ENCODE measurements around the gene RHOBTB3. TPM values are rescaled to one million over a fixed set of nuclear protein-coding genes. Genes with fewer than 3 reads are reported as not detected.

Gene RHOBTB3
- total RNA-seq, 1 experiment from 2014 or later: 84.3 TPM

DNA sequence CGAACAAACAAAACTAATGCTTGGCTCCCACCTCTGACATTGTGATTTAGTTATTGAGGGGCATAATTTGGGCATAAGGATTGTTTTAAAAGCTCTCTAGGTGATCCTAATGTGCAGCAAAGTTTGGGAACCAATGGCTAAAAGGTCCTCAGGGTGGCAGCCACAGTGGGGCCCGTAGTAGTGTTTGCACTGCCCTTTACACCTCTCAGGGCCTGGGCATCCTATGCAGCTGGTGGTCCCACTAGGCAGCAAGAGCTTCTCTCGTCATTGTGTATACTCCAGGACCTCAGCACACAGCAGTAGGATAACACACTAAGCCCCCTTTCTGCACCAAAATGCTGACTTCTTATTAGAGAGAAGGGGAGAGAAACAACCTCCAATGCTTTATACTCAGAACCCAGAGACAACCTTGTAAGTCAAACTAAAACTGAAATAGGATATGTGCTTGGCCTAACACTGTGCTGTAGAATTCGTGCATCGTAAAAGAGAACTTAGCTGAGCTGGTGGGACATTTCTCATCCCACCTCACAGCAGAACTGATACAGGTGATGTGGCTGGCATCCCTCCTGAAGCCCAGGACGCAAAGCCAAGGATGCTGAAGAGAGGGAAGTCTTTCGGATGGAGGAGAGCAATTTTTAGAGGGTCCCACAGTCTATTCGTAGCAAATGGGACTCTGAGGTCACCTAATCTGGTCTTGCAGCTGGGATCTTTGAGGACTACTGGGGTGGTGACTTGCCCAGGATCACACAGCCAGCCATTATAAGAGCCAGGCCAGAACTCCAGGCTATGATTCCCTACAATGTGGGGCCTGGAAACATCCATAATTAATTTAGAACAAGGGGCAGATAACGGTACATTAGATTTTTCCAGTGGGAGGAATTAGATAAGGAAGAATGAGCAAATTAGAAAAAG lies 90.2 kb downstream of the RHOBTB3 start:
- Histone ChIP-seq H3K4me3 (replicated peaks in 1 of 2; ENCODE audit: low read depth in 1 of 2, low read length in 2 of 2) (peak overlapping the region; percentile 69 to 75), H3K36me3 (ENCODE audit: control insufficient read depth in 1 of 2, insufficient read depth in 2 of 2, low read length in 2 of 2) (no peaks in the 10 kb centered on the region; a peak in 2 of 4 replicates), H4K20me1 (ENCODE audit: insufficient read depth) (no peaks in the 10 kb centered on the region), H3K9me2 (ENCODE audit: insufficient read depth) (no peaks in the 10 kb centered on the region), H2AFZ (ENCODE audit: low read depth, low read length, poor library complexity, severe bottlenecking) (no peak overlapping the region), H3K27me3 (ENCODE audit: insufficient read depth, low read length) (no peaks in the 10 kb centered on the region), H3K27ac (ENCODE audit: low read depth, low read length) (no peak overlapping the region), H3K9me3 (ENCODE audit: control insufficient read depth in 1 of 2, insufficient read depth in 1 of 2, low read depth in 1 of 2, low read length in 2 of 2) (no peaks in the 10 kb centered on the region), H3K4me2 (ENCODE audit: low read length) (peak overlapping the region; percentile 89), H3K79me2 (ENCODE audit: insufficient read depth, low read length) (no peaks in the 10 kb centered on the region), H3K9ac (ENCODE audit: low read length) (peak overlapping the region; percentile 49), H3K4me1 (ENCODE audit: control insufficient read depth in 1 of 2, insufficient read depth in 2 of 2, low read length in 2 of 2) (peaks cover 25 to 33% of the 10 kb centered on the region in 2 experiments)
- ChIA-PET POLR2A (interaction anchor here (1.3 to 1.7 kb wide), 2 partner anchors 28 to 40 kb away, joined by 3 to 7 read pairs; no protein-coding TSS in a partner anchor), RAD21 (ENCODE audit: low non-redundant PET in 1 of 2, low total read pairs in 2 of 2, uncharacterized antibody in 2 of 2, unreplicated experiment in 2 of 2) (no interaction called here), CTCF (interaction anchor here (1.8 kb wide), 1 partner anchor 40 kb away, joined by 13 read pairs; no protein-coding TSS in a partner anchor)
- TSS peak; percentile 64 for BruUV-seq (replicated peaks)
- TF ChIP-seq SIN3A (IDR thresholded peaks at IDR 0.05; ENCODE audit: low read depth) (no peak), EZH2phosphoT487 (IDR thresholded peaks at IDR 0.05; ENCODE audit: borderline replicate concordance) (no peak), SRF (IDR thresholded peaks at IDR 0.05; ENCODE audit: low read depth) (no peak)
- TF ChIP-seq, protein P1, sequence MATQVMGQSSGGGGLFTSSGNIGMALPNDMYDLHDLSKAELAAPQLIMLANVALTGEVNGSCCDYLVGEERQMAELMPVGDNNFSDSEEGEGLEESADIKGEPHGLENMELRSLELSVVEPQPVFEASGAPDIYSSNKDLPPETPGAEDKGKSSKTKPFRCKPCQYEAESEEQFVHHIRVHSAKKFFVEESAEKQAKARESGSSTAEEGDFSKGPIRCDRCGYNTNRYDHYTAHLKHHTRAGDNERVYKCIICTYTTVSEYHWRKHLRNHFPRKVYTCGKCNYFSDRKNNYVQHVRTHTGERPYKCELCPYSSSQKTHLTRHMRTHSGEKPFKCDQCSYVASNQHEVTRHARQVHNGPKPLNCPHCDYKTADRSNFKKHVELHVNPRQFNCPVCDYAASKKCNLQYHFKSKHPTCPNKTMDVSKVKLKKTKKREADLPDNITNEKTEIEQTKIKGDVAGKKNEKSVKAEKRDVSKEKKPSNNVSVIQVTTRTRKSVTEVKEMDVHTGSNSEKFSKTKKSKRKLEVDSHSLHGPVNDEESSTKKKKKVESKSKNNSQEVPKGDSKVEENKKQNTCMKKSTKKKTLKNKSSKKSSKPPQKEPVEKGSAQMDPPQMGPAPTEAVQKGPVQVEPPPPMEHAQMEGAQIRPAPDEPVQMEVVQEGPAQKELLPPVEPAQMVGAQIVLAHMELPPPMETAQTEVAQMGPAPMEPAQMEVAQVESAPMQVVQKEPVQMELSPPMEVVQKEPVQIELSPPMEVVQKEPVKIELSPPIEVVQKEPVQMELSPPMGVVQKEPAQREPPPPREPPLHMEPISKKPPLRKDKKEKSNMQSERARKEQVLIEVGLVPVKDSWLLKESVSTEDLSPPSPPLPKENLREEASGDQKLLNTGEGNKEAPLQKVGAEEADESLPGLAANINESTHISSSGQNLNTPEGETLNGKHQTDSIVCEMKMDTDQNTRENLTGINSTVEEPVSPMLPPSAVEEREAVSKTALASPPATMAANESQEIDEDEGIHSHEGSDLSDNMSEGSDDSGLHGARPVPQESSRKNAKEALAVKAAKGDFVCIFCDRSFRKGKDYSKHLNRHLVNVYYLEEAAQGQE (IDR thresholded peaks at IDR 0.05; ENCODE audit: low read depth): no peak
- ATAC-seq (no peak), DNase-seq (ENCODE audit: low read depth, low spot score) (no peak)
- intact Hi-C loops (cut with micrococcal nuclease): loop anchor here (2.0 to 5.0 kb wide), 2 partner anchors 89 to 111 kb away; partner anchors contain the start of gene RHOBTB3
